SU-DHL-6 (cell line): ENCODE measurements around the gene CBLN4.

Source experiments
- H2AFZ ChIP-seq: fragments of 200-600 bp; sonication (generic); 2 replicates; pipeline ENCODE4 v1.6.1; 2014; ENCODE audit warnings: low read depth, mild to moderate bottlenecking, moderate library complexity, mixed read lengths, antibody characterized with exemption, low read length; ENCODE audit not compliant: severe bottlenecking
- H3F3A ChIP-seq: fragments of 200-600 bp; shearing (Covaris generic); 2 replicates; pipeline ENCODE4 v1.6.0; 2016; ENCODE audit warnings: antibody characterized with exemption, mild to moderate bottlenecking; ENCODE audit not compliant: insufficient read depth
- H3K27ac ChIP-seq: fragments of 200-600 bp; sonication (generic); 2 replicates; pipeline ENCODE4 v1.5.1; 2016; ENCODE audit warnings: low read depth, mild to moderate bottlenecking, low read length, moderate library complexity, mixed read lengths
- H3K27me3 ChIP-seq: fragments of 200-600 bp; sonication (generic), shearing (Covaris generic); 2 replicates; pipeline ENCODE4 v1.6.0; 2014; ENCODE audit warnings: mild to moderate bottlenecking, low read length
- H3K36me3 ChIP-seq: fragments of 200-600 bp; sonication (generic); 2 replicates; pipeline ENCODE4 v1.6.1; 2014; ENCODE audit warnings: mild to moderate bottlenecking, low read length, mixed read lengths
- H3K4me2 ChIP-seq: fragments of 300-600, 200-600 bp; shearing (Covaris generic), sonication (generic); 2 replicates; pipeline ENCODE4 v1.6.0; 2014; ENCODE audit warnings: low read length, low read depth, mild to moderate bottlenecking; ENCODE audit not compliant: poor library complexity, severe bottlenecking
- H3K4me3 ChIP-seq: fragments of 200-600 bp; sonication (generic); 2 replicates; pipeline ENCODE4 v1.5.1; 2014; ENCODE audit warnings: antibody characterized with exemption, low read length, mild to moderate bottlenecking, mixed read lengths; ENCODE audit not compliant: insufficient read depth, poor library complexity, severe bottlenecking
- H3K79me2 ChIP-seq: fragments of 200-600 bp; sonication (generic); 2 replicates; pipeline ENCODE4 v1.6.1; 2014; ENCODE audit warnings: mild to moderate bottlenecking, low read length, moderate library complexity; ENCODE audit not compliant: insufficient read depth
- H3K9ac ChIP-seq: fragments of 200-600 bp; sonication (generic); 2 replicates; pipeline ENCODE4 v1.7.0; 2014; ENCODE audit warnings: mild to moderate bottlenecking, low read length
- H3K9me2 ChIP-seq: fragments of 200-600 bp; sonication (generic); replicated peaks from 2 replicates; pipeline ENCODE4 v1.6.1; 2014; ENCODE audit warnings: low read length; ENCODE audit not compliant: insufficient read depth
- H3K9me3 ChIP-seq: fragments of 200-600 bp; sonication (generic); 2 replicates; pipeline ENCODE4 v1.6.1; 2014; ENCODE audit warnings: low read length, mixed read lengths; ENCODE audit not compliant: insufficient read depth
- H4K20me1 ChIP-seq: fragments of 200-600 bp; sonication (generic); 2 replicates; pipeline ENCODE4 v1.6.1; 2014; ENCODE audit warnings: low read depth, mild to moderate bottlenecking, antibody characterized with exemption, low read length, moderate library complexity, mixed read lengths
- EZH2phosphoT487 ChIP-seq: fragments of 200-600 bp; sonication (generic), shearing (Covaris generic); conservative IDR thresholded peaks from 2 replicates; pipeline ENCODE4 v1.6.1; 2018; ENCODE audit warnings: mild to moderate bottlenecking, antibody characterized with exemption, low read length, moderate library complexity, mixed read lengths
- TF ChIP-seq, protein P1 (sequence below): fragments of 200-600 bp; sonication (generic); IDR thresholded peaks from one replicate; pipeline ENCODE4 v1.5.1; 2017; ENCODE audit warnings: antibody characterized with exemption, mild to moderate bottlenecking, low read length, moderate library complexity; ENCODE audit not compliant: insufficient read depth, poor library complexity, severe bottlenecking

The CBLN4 gene

DNA sequence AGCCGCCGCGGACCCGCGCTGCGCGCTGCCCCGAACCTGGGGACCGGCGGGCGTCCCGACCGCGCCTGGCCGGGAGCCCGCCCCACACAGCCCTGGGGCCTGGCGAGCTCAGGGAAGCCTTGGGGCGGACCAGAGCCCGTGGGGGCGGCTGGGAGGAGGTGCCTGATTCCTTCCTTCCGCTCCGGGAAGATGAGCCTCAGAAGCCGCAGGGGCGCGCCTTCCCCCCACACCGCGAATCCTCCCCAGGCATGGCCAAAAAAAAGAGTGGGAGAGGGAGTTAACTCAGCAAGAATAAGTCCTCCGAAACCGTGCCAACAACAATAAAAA lies at the start of gene CBLN4:
Gene CBLN4, minus strand, starts transcription at position 131 of the 327 bp plus-strand sequence. CDS start 1,348 bp downstream, outside the sequence.
- Histone ChIP-seq H4K20me1 (no peaks in the 10 kb centered on the region), H3K36me3 (no peaks in the 10 kb centered on the region), H3K79me2 (no peaks in the 10 kb centered on the region), H2AFZ (no peak within 1 kb of the TSS), H3K9me3 (no peaks in the 10 kb centered on the region), H3K4me3 (no peak within 1 kb of the TSS), H3K4me2 (no peak within 1 kb of the TSS), H3F3A (no peaks in the 10 kb centered on the region), H3K9ac (no peak within 1 kb of the TSS), H3K27ac (no peak within 1 kb of the TSS), H3K9me2 (0 out of 2 replicates have a peak, but pooled peaks cover 3% of the 10 kb centered on the region), H3K27me3 (no peaks in the 10 kb centered on the region)
- TF ChIP-seq, protein P1, sequence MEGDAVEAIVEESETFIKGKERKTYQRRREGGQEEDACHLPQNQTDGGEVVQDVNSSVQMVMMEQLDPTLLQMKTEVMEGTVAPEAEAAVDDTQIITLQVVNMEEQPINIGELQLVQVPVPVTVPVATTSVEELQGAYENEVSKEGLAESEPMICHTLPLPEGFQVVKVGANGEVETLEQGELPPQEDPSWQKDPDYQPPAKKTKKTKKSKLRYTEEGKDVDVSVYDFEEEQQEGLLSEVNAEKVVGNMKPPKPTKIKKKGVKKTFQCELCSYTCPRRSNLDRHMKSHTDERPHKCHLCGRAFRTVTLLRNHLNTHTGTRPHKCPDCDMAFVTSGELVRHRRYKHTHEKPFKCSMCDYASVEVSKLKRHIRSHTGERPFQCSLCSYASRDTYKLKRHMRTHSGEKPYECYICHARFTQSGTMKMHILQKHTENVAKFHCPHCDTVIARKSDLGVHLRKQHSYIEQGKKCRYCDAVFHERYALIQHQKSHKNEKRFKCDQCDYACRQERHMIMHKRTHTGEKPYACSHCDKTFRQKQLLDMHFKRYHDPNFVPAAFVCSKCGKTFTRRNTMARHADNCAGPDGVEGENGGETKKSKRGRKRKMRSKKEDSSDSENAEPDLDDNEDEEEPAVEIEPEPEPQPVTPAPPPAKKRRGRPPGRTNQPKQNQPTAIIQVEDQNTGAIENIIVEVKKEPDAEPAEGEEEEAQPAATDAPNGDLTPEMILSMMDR = no peak
- no peak for TF ChIP-seq EZH2phosphoT487

DNA sequence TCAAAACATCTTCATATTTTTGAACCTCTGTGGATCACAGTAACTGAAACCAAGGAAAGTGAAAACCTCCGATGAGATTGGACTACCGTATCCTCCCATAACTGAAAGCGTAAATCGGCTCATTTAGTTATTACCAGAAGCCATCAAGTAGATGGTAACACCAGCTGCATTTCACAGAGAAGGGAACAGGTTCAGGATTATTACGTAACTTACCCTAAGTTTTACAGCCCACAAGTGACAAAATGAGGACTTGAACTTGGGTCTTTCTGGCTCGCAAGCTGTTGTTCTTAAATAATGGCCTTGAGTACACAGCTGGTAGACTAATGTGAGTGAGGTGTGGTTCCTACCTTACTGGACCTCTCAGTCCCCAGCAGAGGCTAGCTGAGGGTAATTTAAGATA lies 37.9 kb upstream of the CBLN4 start:
- Histone ChIP-seq H3F3A (no peaks in the 10 kb centered on the region), H3K9me2 (no peaks in the 10 kb centered on the region), H3K9me3 (no peaks in the 10 kb centered on the region), H3K27me3 (no peaks in the 10 kb centered on the region), H3K9ac (no peak overlapping the region), H3K4me3 (no peak overlapping the region), H2AFZ (no peak overlapping the region), H4K20me1 (no peaks in the 10 kb centered on the region), H3K36me3 (no peaks in the 10 kb centered on the region), H3K27ac (no peak overlapping the region), H3K4me2 (no peak overlapping the region), H3K79me2 (no peaks in the 10 kb centered on the region)
- TF ChIP-seq, protein P1 = no peak
- no peak for TF ChIP-seq EZH2phosphoT487

DNA sequence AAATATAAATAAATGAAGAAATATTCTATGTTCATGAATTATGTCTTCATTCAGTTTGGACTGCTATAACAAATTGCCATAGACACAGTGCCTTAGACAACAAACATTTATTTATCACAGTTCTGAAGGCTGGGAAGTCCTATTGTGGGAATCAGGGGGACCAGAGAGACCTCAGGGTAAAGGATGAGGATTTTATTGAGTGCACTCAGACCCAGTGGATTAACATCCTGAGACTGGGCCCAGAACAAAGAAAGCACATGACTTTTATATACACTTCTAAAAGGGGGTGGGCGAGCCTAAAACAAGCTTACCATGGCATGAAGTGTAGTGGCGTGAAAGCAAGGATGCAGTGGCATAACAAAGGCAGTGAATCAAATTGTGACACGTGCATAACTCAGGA lies 26.9 kb upstream of the CBLN4 start:
- Histone ChIP-seq H4K20me1 (no peaks in the 10 kb centered on the region), H3K9me2 (no peaks in the 10 kb centered on the region), H3K79me2 (no peaks in the 10 kb centered on the region), H3K36me3 (no peaks in the 10 kb centered on the region), H2AFZ (no peak overlapping the region), H3K4me3 (no peak overlapping the region), H3K27me3 (no peaks in the 10 kb centered on the region), H3K9ac (no peak overlapping the region), H3K4me2 (no peak overlapping the region), H3K9me3 (peaks cover 11% of the 10 kb centered on the region; the same call in 1 of the 2 replicates), H3F3A (no peaks in the 10 kb centered on the region), H3K27ac (no peak overlapping the region)
- TF ChIP-seq, protein P1 = no peak
- TF ChIP-seq EZH2phosphoT487 = no peak
